COR-L47 (cell line): ENCODE results near the gene RAD50.
"Not testable (repeated sequence)": the region's sequence is repeated elsewhere in the genome, so short reads cannot be mapped to it uniquely, and the experiment has no call there.

Experiments used
- DNase-seq: peaks from one replicate; lab custom pipeline; 2025; lab: John Stamatoyannopoulos, UW

Gene RAD50

DNA sequence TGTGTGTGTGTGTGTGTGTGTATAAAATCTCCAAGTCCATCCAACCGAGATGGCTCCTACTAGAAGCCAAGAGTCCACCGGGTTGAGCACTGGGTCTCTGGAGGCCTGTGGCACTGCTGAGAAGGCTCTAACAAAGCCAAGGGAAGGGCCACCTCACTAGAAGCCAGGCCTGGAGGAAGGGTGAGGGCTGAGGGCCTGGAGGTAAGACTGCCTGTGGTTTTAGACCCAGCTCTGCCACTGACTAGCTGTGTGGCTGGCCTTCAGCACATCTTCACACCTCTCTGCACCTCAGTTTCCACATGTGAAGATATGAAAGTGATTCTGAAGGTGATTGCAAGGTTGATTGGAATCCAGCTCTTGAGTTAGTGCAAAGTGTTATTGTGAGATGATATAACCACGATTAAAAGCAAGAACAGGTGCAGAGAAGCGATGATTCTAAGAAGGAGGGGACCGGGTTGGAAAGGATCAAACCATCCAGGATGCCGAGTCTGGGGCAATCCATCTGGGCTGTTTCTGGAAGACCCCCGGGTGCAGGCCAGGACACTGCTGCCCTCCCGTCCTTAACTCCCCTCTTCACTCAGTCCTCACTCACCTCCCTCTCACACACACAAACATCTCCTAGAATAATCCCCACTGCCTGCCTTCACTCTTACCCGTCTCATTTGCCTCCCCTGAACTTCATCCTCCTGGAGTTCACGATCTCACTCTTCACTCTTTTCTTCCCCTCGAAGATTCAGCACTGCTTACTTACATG lies 119.3 kb downstream of the RAD50 start:
- DNase-seq = no peak

DNA sequence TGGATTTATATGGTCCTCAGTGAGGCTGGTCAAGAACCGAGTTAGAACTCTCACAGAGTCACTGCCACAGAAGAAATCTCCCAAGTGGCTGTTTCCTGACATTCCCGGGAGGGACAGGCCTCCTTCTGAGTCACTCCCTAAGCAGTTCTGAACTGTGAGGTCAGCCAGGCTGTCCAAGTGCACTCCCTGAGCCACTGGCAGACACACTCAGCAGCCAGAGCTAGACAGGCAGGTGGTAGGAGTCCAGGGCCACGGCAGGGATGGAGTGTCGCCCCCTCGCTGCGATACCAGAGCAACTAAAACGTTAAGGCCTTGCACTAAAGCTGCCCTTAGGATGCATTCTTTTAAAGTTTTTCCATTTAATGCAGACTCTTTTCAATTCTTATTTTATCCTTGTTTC lies 120.4 kb downstream of the RAD50 start:
- DNase-seq = no peak

DNA sequence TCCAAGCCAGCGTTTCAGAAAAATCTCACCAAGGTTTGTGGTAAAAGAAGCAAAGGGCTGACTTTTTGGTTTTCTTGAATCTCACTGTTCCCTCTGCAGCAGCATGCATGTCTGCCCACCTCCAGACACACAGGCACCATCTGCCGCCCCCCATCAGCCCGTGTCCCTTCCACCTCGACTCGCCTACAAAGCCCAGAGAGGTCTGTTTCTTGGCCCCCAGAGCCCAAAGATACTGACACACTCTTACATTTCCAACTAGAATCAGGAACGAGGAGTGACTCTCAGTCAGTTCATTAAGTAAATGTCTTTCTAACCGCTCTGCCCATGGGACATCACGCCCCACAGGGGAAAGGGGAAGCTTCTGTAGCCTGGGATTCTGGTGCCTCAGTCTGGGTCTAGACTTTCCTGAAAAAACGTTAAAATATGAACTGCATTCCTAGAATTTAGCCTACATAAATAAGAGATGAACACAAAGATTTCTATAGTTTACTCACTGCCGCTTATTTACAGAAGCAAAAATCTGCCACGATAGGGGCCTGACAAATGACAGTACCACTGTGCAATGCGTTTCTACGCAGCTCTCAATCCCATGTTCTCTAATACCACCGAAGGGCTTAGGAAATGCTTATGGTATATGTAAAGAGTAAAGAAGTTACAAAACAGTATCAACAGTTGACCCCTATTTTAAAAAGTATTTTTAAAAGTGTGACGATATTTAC lies 121.1 kb downstream of the RAD50 start:
- no peak for DNase-seq

DNA sequence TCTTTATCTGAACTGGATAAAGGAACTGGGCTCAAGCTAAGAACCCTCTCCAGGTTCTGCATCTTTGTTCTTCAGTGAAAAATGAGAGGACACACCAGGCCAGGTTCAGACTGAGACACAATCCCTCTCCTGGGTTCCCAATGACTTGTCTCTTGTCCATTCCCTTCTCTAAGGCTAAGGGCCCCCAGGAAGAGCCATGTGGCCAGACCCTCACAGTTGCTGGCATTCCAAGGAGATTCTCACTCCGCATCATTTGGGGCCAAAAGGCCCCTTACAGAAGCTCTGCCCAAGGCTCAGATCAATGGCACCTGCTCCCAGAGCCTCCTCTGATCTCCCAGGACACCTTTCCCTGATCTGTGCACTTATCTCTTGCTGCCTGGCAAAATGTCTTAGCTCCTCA lies 122.0 kb downstream of the RAD50 start:
- no peak for DNase-seq

DNA sequence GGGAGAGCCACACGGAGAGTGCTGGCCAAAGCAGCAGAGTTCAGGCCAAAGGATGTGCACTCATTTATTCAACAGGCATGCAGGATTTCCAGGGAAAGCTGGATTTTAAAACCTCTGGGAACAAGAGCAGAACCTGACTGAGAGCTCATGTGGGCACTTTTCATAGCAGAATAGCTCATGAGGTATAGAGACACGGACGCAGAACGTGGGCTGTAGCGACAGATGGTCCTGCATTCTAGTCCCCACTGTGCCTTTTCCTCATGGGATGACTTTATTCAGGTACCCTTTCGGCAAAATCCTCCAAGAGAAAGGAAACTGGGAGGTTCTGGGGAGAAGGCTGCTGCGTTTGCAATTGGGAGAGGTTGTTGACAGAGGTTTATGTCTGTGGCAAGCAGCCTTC lies 122.4 kb downstream of the RAD50 start:
- DNase-seq = no peak

DNA sequence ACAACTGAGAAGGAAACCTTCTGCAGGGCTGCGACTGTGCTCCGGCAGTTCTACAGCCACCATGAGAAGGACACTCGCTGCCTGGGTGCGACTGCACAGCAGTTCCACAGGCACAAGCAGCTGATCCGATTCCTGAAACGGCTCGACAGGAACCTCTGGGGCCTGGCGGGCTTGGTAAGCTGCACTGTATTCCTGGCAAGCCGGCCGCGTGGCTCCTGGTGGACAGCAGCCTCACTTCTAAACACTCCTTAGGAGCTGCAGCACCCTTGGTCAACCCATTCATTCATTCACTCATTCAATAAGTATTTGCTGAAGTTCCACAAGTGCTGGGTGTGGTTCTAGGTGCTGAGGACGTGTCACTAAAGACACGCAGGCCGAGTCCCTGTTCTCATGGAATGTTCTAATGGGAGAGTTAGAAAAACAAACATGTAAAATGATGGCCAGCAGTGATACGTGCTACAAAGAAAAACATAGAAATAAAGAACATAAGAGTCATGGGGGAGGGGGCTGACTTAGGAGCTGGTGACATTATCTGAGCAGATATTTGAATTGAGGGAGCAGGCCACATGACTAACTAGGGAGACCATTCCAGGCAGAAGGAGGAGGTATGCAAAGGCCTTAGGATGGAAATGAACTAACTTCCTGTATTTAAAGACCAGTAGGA lies 123.1 kb downstream of the RAD50 start:
- DNase-seq = no peak

DNA sequence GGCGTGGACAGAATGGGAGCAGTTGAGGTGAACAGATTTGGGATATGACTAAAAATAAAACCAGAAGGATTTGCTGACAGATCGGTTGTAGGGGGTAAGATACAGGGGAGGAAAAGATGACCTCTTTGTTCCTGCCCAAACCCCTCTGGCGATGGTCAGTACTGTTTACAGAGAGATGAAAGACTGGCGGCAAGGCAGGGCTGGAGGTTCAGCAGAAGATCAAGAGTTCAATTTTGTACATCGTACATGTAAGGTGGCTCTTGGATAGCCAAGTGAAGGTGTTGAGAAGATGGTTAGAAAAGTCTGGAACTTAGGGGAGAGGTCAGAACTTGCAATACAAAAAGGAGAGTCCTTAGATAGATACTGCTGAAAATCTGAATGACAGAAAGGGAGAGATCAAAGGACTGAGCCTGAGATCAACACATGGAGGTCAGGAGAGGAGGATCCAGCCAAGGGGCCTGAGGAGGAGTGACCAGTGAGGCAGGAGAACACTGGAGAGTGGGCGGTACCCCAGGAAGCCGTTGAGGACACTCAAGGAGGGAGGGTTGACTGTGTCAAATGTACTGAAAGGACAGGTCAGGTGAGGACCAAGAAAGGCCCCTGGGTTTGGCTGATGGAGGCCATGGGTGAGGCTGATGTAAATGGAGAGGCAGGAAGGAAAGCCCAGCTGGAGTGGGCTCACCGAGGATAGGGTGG lies 124.2 kb downstream of the RAD50 start:
- no peak for DNase-seq

DNA sequence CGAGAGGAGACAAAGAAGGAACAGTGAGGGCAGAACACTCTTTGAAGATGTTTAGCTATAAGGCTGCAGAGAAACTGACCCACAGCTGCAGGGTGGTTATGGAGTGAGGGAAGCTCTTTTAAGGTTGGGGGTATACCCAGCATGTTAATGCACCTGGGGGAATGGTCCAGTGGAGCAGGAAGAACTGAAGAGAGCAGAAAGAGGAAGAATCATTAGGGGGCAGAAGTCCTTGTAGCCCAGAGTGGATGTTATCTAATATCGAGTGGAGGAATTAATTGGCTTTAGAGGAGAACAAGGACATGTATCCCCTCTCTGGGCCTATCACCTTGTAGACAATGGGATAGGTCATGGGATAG lies 124.7 kb downstream of the RAD50 start:
- DNase-seq = no peak

DNA sequence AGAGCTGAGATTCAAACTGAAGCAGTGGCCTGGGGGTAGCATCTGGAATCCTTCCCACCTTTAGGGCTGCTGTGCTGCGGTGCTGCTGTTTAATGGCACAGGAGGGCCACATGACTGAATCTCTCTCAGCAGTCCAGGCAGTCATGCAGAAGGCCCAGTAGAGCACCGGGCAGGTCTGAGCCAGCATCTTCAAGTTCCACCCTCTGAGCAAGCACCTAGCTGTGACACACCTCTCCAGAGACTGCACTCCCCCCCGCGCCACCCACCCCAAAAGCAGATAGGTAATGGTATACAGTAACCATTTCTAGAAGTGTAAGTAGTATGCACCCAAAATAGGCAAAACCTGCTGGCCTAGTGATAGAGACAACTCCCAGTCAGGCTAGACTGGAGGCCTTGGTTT lies 125.2 kb downstream of the RAD50 start:
- no peak for DNase-seq

DNA sequence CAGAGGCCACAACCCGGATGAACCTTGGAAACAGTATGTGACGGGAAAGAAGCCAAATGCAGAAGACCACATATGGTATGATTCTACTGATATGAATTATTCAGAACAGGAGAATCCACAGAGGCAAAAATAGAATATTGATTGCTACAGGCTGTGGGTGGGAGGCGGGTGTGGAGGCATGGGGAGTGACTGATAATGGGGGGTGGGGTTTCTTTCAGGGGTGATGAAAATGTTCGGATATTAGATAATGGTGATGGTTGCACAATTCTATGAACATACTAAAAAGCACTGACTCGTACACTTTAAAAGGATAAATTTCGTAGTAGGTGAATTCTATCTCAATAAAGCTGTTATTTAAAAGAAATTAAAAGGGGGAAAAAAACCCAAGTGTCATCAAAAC lies 127.7 kb downstream of the RAD50 start:
- no peak for DNase-seq

DNA sequence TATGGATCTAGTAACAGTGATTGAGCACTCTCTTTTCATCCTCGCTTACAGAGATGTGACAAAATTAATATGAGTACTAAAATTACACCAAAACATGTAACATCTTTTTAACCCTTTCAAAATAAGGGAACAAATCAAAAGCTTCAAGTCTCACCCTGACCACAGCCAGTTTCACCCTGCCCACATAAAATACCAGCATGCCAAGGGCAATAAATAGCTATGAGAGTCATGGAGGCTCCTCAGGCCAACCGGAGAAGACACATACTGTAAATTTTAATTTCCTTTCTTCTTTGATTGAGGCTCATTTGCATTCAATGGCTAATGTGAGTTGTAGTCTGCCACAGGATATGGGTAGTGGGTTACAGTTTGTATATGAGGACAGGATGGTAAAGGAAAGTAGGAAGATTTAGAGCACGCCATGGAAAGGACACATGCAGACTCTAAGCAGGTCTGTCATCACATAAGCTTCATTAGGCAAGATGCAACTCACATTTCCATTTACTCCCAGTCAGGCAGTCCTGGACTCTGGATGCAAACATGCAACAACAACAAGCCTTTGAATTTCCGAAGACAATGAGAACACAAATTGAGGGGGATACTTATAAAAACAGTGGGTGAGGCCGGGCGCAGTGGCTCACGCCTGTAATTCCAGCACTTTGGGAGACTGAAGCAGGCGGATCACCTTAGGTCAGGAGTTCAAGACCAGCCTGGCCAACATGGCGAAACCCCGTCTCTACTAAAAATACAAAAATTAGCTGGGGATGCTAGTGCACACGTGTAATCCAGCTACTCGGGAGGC lies 128.3 kb downstream of the RAD50 start:
- no peak for DNase-seq

DNA sequence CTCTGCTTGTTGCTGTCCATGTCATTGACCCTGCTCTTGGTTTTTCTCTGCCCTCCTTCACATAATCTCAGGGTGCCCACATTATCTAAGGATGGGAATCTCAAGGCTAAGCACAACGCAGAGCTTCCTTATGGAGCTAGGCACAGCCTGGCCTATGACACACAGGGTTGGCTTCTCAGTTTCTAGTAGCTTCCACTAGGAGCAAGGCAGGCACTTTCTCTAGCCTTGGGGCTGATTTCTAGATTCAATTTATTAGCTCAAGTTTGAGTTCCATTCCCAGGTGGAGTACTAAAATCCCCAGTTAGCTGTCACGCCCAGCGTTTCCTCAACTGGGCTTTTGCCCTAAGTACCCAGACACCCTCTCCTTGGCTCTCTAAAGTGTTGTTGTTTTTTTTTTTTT lies 129.4 kb downstream of the RAD50 start:
- DNase-seq = no peak

DNA sequence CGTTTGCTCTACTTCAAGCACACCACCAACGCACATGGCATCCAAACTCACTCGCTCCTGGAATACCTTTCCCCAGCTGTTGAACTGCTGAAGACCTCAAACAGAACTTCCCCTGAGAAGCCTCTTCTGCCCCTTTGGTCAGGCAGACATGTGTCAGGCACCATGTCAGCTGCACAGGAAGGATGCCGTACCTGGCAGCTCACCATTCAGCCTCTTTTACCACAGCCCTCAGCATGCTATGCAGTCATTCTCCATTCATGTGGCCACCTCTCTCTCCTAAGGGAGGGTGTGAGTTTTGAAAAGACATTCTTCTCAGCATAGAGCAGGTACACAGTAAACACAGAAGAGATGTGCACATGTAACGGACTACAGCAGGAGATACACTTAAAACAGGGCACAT lies 131.2 kb downstream of the RAD50 start:
- DNase-seq = no peak

DNA sequence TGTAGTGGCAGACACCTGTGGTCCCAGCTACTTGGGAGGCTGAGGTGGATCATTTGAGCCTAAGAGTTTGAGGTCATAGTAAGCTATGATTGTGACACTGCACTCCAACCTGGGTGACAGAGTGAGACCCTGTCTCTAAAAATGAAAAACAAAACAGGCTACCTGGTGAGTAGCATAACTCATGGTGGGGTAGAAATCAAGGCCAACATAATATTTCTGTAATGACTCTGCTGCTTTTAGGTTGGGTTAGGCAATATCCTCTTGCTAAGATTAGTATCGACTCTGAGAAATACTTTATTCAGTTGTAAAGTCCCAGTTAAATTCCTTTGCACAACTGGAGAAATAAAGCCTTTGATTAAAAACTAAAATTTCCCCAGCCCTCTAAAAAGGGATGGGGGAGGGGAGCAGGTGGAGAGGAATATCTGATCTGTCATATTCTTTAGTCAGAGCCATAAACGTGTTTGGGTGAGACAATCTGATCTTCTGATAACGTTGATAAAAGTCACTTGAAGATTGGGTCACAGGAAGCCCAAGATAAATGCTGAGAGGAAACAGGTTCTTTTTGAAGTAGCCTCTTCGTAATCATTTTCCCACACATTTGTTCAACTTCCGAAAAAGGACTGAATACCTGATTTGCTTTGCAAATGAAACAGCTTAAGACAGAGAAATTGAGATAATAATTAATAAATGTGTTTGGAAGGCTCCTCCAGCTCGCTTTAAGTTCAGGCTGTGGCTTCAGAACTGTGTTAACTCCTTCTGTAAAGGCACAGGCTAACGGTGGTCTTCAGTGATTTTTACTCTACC lies 132.0 kb downstream of the RAD50 start:
- no peak for DNase-seq

DNA sequence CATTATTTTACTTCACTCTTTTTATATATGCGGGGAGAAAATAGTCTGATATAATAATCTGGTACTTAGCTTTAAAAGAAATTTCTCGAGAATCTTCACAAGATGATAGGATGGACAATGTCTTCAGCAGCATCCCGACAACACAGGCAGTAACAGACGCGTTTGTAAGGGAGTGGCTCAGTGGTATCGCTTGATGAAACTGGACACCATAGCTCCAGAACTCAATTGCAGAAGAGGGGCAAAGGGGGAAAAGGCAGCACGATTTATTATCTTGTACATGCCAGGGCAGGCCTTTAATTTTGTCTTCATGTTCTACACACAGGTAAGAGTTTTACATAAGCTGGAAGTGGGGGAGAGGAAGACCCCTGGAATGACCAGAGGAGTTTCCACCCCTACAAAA lies 132.7 kb downstream of the RAD50 start:
- DNase-seq = no peak

DNA sequence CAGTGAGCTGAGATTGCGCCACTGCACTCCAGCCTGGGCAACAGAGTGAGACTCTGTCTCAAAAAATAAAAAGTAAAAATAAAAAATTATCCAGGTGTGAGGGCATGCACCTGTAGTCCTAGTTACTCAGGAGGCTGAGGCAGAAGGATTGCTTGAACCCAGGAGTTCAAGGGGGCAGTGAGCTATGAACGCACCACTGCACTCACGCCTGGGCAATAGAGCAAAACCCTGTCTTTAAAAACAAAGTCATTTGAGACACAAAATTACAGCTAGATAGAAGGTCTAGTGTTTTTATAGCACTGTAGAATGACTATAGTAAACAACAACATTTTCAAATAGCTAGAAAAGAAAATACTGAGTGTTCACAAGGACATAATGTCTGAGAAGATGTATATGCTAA lies 133.4 kb downstream of the RAD50 start:
- no peak for DNase-seq

DNA sequence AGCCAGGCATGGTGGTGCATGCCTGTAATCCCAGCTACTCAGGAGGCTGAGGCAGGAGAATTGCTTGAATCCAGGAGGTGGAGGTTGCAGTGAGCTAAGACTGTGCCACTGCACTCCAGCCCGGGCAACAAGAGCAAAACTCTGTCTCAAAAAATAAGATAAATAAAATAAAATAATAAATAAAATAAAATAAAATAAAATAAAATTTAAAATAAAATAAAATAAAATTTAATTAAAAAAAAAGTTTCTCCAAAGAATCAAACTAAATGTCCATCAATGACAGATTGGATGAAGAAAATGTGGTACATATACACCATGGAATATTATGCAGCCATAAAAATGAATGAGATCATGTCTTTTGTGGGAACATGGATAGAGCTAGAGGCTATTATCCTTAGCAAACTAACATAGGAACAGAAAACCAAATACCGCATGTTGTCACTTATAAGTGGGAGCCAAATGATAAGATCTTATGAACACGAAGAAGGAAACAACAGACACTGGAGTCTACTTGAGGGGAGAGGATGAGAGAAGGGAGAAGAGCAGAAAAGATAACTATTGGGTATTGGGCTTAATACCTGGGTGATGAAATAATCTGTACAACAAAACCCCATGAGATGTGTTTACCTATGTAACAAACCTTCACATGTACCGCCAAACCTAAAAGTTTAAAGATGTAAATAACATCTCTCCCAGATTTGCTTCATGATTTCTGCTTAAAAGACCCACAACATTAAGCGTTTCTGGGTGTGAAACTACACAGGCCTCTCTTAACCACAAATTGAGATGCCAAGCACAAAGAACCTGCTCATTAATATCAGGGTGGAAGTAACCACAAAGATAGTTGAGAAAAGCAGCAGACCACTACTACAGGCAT lies 135.2 kb downstream of the RAD50 start:
- DNase-seq = not testable (repeated sequence)

DNA sequence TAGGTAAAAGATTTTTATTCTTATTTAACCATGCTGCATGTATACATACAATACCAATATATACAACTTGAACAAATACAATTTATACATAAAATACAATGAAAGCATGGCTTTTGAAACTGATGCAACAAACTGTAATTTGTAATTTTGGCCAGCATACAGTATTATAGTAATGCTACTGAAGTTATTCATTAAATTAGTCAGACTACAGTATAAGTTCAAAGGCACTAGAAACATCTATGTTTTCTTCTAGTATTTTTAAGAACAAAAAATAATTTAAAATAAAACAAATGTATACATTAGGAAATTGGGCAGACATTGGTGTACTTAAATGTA lies 135.8 kb downstream of the RAD50 start:
- no peak for DNase-seq
